ENCODE results near the gene YY1.

DNA sequence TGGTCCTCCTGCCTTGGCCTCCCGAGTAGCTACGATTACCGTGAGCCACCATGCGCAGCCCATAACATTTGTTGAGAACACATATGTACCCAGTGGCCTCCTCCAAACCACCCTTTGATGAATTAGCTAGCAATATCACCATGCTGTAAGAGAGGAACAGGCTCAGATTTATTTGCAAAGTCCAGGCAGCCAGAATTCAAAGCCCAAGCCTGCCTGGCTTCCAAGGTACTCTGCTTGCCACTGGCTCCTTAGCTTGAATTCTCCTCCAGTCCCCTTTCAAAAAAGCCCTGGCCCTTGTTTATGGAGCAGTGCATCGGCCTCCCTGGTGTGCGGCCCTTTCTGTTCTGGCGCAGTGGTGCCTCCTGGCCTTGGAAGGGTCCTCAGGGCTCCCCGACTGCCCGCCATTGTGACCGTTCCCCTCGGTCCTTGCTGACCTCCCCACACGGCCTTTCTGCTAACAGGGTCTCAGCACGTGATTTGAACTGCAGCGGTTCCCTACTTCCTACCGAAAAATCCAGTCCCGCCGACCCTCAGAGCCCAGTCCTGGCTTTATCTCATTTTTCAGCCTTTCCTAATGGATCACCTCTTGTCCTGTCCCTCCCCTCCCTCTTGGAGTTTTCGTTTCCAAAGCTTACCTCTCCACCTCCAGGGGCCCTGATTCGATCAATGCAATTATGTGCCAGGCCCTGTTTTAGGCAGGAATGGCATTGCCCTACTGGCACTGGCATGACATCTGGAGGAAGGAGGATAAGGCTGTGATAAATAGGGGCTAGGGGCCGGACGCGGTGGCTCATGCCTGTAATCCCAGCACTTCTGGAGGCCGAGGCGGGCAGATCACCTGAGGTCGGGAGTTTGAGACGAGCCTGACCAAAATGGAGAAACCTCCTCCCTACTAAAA lies 45.3 kb downstream of the YY1 start:
- no peak for TF ChIP-seq EZH2 (IDR thresholded peaks at IDR 0.05; ENCODE audit: low read length, missing control alignments)
- TF ChIP-seq CTCF (conservative IDR thresholded peaks at IDR 0.05 in 1 of 2, IDR thresholded peaks at IDR 0.05 in 1 of 2; ENCODE audit: low read depth in 1 of 2, low read length in 2 of 2): no peak
